Stimulated activated naive CD8-positive, alpha-beta T cell treated with anti-CD3 and anti-CD28 coated beads, Interleukin-15, Interleukin-2, amounts not matched to agents 100 U/mL and 50 U/mL, for 24 hours (primary cell): ENCODE results near the gene GSG1.

Source experiments
- ATAC-seq: fragments of 150-1000 bp; cut with Tn5 transposase; one replicate; pipeline ENCODE4 v1.10.0; 2021
- DNase-seq: peaks from one replicate; pipeline ENCODE4 v3.0.0; 2021

GSG1 gene

DNA sequence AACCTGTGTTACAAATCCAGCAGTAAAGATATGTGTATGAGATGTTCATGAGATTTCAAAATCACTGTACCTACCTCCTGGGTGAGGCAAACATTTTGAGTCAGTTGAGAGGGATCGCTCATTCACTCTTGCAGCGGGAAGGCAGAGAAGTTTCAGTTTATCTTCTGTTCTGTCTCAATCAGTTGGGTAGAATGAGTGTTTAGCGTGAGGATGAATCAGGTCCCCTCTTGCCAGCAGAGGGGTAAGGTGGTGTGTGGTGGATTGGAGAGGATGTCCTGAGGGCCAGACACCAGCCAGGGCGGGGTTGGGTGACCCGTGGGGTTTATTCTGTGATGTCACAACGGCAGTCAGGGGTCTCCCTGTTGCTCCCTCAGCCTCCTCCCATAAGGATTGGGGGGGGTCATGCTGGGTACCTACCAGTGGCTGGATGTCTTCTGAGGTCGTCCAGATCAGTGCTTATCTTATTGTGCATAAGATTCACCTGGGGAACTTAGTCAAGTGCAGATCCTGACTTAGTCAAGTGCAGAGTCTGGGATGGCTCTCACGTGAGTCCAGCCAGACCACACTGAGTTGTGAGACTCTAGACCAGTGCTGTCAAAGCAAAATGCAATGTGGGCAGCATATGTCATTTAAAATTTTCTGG is at the start of gene GSG1:
Gene GSG1 (minus strand): TSS at position 277 of the 643 bp plus-strand sequence. CDS start 155 bp downstream, at position 122.
- peak; percentile 19 for ATAC-seq
- peak; percentile 30 for DNase-seq

DNA sequence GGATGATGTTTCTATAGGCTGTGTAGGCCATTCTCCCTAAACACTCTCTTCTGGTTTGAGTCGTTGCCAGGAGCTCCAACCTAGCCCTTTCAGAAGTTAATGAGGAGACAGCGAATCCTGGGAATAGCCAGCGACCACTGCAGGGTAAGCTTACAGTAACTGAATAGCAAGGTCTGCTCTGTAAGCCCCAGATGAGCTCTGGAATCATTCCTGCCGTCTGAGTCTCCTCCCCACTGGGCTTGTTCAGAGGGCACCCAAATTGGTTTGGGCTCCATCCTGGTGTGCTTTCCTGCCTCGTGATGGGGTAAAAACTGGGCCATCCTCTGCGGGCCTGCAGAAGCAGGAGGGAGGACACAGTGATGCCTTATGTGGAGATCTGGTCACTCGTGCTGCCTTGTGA is 49.7 kb upstream of the GSG1 start:
- ATAC-seq: no peak
- no peak for DNase-seq

DNA sequence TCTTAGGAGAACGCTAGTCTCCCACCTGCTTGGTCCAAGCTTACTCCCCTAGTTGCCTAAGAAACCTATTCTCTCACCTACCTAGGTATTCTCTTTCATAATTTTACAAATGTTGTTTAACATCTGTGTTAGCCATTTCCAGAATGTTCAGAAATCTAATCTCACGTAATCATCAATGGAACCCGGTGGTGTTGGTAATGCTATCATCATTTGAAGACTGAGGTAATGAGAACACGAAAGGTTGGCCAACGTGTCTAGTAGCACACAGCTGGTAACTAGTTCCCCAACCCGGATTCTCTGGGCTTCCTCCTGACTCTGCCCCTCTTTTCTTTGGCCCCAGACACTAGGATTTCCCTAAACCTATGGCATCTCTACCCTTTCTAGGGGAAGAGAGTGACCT is 49.3 kb upstream of the GSG1 start:
- ATAC-seq: no peak
- no peak for DNase-seq

DNA sequence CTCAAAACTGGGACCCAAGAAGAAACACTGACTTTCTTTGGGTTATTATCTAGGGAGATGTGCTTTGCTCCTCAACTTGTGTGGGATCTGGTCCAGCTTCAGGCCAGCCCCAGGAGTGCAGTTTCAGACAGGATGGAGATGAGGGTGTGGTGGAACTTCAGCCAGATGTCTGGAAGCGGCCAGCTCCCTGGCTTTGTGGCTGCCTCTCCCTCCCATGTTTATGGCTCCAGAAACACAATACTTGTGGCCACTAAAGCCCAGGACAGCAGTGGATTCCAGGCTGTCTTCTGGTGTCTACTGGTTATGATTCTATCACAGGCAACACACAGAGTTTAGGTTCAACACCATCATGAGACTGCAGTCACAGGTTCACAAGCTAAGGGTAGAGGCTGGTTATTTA is 48.8 kb upstream of the GSG1 start:
- no peak for ATAC-seq
- DNase-seq: no peak

DNA sequence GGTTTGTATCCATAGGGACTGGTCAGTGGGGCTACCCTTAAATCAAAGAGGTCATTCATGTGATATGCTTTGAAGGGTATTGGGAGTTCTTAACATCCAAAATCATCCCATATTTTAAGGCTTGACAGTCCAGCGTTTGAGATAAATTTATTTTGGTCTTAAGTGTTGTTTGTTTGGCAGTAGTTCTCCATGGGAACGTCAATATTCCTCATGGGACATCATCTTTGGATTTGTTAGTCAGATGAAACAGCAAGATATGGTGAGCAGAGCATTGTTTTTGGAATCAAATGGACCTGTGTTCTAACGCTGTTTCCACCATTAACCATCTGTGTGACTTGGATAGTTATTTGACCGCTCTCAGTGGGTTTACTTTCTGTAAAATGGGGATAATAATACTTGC is 45.9 kb upstream of the GSG1 start:
- DNase-seq (no peak), ATAC-seq (no peak)

DNA sequence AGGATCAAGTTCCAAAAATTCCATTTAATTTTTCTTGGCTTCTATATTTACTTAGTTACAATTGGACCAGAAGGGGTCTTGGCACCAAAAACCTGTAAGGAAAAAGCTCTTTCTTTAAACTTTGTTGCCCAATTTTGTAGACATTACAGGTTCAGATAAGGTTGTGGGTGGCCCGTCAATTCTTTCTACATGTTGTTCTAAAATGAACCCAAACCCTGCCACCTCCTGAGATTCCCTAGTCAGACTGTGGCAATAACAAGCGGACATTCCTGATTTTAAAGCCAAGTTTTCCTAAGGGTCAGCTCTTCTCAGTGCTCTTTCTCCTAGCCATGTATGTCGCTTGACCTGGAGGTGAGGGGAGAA is 45.0 kb upstream of the GSG1 start:
- DNase-seq (no peak), ATAC-seq (no peak)

DNA sequence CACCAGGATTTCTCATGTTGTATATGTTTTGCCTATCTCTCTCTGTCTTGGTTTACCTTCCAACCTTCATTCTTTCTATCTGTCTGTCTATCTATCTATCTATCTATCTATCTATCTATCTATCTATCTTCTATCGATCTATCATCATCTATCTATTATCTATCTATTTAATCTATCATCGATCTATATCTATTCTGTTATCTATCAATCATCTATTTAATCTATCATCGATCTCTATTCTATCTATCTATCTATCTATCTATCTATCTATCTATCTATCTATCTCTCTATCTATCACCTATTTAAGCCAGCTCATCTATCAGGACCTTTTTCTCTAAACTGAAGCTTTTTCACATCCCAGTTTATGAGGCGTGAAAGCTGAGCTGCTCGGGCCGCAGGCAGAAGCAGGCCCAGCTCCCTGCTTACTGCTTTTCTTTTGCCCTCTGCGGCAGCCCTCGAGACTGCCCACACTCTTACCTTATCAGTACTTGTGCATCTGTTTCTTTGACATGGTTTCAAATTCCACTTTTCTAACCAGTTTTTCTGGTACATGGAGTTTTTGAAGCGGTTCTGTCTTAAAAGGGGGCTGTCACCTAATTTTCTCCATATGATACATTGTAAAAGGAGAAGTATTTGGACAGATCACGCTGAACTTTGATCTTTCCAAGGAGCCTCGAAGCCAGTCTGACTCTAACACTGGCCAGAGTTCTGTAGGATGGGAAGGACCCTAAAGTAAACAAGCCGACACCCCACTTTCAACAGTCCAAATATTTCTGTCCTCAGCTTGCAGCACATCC is 44.4 kb upstream of the GSG1 start:
- ATAC-seq (no peak), DNase-seq (no peak)

DNA sequence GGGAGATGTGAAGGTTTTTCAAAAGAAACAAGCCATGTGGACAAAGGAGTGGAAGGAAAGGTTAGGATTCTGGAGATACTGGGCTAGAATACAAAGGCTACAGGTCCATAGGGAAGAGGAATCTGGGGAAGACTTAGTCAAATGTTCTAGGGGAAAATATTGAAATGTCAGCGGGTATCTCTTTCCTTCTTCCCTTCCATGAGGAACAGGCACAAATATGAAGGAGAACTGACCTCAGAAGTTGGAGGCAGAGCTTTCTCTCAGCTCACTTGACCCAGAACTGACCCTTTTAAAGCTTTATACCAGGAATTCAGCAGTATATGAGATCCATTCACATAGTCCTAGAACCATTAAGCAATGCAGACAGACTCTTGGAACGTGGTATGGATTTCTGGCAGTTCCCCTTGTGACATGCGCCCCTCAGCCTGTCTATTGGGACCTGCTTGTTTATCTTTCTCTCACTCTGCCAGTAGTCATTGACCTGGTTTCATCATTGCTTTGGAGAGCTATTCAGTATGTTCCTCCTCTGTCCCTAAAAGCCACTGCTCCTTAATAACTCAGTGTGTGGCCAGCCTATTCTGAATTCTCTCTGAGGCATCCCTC is 43.0 kb upstream of the GSG1 start:
- DNase-seq (no peak), ATAC-seq (no peak)

DNA sequence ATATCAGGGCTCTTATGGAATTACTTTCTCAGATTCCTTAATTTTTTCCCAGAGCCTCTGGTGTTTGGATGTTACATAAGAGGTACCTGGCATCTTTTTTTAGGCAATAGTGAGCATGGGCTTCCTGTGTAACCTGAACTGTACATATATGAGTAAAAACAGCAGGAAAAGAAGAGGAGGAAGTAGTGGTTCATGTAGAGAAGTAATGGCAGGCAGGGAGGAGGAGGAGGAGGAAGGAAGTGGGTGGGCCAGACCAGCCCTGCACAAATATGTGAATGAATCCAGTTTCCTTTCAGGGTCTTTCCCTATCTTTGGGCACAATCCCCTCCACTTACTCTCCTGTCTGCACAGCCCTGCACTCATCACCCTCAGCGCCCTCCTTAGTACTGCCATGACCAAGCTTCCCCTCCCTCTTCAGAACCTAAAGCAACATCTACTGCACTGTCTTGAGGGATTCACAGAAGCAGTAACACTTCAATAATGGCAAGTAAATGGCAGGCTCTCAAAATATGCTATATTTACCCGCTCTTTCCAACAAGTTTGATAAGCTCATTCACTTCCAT is 40.9 kb upstream of the GSG1 start:
- ATAC-seq (no peak), DNase-seq (no peak)

DNA sequence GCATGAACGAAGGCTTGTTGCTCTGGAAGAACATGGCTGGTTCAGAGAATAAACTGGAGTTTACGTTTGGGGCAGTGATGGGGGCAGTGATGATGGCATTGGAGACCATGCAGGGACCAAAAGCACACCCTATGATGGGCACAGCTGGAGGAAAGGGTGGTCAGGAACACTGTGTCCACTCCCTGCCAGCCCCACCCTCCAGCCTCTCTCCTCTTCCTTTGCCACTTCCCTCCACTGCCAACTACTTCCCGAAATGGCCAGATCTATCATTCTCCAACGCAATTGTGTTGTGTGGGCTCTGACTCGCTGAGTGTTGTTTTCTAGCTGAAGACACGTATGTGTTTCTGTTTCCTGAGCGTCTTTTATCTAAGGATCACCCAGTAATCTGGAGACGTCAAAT is 39.3 kb upstream of the GSG1 start:
- DNase-seq (no peak), ATAC-seq (no peak)

DNA sequence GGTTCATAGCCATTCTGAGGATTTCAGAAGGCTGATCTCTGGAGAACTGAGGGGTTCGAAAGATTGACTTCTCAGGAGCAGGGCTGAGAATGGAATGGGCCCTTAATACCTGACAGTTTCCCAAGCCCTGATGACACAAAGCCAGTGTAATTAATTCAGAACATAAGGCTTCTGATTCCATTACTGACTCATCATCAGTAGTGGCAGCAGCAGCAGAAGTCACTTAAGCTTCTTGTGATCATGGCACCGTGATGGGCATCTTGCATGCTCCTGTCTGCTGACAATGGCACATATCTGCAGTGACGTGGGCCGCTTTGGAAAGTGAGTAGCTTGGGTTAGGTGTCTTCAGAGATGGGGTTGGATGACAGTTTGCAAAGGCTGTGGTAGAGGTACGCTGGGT is 38.2 kb upstream of the GSG1 start:
- DNase-seq (no peak), ATAC-seq (no peak)

DNA sequence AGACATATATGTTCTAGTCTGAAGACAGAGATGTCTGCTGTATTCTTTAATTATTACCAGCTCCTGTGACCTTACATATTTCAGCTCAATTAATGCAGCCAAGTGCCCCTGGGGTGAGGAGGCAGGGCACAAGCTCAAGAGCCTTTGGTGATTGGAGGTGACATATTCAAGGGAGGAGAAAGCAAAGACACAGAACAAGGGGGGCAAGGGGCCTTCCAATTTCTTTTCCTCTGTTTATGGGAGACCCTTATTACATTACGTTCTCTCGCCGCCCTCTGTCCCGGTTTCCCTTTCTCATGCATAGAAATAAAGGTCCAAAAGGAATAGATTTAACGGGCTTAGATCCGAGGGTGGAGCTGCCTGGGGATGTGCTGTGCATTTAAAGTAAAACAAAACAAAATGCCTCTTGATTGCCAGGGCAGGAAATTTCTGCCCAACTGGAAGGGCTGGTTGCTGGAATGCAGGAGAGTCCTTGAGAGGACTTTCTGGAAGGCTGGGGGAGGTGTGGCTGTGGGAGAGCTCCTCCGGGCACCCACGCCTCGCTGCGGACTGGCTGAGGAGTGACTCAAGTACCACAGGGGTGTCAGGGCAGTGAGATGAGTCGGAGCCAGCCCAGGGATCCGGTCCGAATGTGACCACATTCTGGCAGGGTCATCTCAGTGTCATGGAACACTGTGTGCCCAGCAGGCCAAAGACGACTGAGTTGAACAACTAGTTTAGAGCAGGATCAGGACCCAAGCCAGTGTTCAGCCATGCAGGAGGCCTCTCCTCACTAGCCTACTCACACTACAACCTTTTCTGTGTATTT is 32.1 kb upstream of the GSG1 start:
- ATAC-seq (no peak), DNase-seq (no peak)

DNA sequence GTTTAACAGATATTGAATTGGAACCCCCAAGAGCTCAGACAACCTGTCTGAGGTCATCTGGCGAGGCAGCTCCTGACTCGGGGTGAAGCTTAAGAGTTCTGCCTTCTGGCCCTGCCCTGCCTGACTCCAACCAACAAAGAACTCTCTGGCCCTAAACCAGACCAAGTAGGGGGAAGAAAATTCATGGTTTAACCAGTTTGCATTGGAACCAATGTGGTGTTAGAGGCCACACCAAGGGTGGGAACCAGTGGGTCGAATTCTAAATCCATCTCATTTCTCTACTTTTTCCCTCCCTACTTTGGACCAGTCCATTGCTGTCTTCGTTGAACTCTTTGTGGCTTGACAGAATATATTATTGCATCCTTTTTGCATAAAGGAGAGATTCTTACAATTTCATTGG is 30.4 kb upstream of the GSG1 start:
- DNase-seq (no peak), ATAC-seq (no peak)

DNA sequence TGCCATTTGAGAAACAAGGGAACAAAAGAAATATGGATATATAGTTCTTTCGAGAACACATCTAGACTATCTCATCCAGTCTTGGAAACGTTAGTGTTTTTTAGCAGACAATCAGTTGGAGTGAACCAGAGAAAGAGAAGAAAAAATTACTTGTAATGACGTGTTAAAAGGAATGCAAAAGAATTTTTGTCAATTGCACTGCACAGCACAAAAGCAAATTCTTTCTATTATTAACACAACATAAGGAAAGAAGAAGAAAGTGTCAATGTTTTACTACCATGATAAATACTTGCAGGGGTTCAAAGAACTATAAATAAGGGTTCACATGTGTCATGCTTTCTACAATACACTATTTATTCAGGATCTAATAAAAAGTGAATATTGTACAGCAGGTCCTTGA is 27.5 kb upstream of the GSG1 start:
- DNase-seq (no peak), ATAC-seq (no peak)

DNA sequence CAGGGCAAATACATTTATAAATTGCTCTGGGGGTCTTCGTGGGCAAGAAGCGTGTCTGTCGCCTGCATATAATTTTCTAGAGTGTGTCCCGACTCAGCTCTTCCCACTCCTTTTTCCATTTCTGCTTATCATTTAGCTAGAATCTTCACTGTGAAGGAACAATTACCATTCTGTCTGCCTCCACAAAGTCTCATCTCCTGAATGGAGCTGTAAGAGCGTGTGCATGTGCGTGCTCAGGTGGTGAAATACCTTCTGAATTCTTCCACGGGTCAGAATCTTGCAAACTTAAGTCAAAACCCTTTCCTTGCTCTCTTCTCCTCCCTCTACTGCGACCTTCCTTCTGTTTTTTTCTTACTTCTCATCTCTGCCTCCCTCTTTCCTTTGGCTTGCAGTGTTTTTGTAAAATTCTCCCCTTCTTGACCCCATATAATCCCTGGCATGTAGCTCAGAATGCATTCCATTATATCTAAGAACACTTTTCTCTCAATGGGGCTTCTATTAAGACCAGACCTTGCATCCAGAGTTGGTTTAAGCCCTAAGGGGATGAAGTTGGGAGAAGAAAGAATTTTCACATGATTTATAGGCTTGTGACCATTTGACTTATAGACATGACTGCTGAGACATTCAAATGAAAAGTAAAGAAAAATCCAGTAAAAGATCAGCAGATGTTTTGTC is 25.0 kb upstream of the GSG1 start:
- DNase-seq: no peak
- no peak for ATAC-seq

DNA sequence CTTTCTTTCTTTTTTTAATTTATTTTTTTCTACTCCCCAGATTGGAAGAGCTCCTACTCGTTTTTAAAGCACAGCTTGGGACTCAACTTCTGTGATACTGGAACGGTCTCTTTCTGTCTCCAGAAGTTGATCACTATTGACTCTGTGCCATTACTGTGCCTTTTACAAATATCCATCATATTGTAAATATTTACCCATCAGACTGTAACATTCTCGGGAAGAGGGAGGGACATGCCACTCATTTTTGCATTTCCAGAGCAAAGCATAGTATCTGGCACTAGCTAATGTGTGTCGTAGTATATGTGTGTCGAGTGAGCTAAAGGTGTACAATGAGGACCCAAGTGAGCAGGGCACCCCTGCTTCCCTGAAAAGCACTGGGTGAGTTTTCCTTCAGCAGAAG is 24.0 kb upstream of the GSG1 start:
- DNase-seq: no peak
- no peak for ATAC-seq

DNA sequence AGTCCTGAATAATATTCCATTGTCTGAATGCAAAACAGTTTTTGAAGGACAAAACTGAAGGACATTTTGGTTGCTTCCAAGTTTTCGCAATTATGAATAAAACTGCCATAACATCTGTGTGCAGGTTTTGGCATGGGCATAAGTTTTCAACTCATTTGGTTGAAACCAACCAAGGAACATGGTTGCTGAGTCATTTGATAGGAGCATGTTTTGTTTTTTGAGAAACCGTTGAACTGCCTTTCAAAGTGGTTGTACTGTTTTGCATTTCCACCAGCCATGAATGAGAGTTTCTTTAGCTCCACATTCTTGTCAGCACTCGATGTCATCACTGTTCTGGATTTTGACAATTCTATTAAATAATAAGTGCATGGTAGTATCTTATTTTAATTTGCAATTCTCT is 23.0 kb upstream of the GSG1 start:
- no peak for ATAC-seq
- no peak for DNase-seq

DNA sequence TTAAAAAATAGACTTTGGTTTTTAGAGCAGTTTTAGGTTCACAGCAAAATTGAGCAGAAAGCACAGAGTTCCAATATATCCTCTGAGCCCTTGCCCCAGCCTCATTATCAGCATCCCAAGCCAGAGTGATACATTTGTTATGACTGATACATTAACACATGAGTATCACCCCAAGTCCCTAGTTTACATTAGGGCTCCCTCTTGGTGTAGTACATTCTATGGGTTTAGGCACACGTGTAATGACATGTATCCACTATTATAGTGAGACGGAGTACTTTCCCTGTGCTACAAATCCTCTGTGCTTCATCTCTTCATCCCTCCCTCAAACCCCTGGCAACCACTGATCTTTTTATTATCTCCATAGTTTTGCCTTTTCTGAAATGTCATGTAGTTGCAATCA is 22.5 kb upstream of the GSG1 start:
- ATAC-seq (no peak), DNase-seq (no peak)

DNA sequence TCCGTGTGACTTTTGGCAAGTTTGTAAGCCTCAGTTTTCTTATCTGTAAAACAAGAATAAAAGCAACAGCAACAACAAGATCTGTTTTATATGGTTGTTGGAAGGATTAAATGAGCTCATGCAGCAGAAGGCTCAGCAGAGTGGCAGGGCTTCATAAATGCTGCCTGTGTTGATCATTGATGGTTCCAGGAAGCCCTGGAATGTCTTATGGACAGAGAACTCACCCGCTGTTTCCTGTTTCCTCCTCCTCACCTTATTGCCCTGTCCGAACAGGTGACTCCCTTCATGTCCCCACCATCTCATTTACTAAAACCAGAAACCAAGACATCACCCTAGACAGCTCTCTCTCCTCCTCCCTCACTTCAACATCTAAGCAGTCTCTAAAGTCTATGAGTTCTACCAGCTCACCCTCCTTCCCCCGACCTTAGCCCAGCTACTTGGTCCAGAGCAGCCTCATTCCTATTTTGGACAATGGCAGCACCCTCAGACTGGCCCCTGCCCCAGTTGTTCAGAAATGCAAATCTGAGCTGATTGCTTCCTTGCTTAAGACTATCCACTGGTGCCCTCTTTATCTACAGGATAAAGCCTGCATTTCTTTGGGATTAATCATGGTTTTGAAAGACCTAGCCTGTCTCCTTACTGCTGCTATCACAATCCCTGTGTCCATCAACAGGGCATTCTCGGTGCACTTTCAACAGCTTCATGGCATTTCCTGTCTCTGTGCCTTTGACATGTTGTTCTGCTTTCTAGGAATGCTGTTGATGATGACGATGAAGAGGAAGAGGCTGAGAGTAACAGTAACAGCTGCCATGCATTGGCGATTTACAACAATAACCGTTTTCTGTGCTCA is 21.4 kb upstream of the GSG1 start:
- DNase-seq (no peak), ATAC-seq (no peak)

DNA sequence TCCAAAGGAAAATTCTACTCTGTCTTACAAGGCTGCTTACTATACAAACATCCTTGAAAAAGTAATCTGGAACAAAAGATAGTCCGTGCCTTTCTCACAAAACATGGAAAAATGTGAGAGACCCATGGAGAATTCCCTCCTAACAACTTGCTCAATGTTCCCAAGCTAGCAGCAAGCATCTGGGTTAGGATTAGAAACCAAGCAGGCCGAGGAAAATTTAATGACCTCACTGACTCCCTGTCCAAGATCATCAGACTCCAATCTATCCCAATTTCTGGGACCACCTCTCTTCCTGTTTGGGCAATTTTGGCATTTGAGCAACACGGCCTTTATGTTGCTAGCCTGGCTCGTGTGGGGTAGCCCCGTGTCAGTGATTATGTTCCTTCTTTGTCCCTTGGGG is 18.1 kb upstream of the GSG1 start:
- DNase-seq (no peak), ATAC-seq (no peak)

DNA sequence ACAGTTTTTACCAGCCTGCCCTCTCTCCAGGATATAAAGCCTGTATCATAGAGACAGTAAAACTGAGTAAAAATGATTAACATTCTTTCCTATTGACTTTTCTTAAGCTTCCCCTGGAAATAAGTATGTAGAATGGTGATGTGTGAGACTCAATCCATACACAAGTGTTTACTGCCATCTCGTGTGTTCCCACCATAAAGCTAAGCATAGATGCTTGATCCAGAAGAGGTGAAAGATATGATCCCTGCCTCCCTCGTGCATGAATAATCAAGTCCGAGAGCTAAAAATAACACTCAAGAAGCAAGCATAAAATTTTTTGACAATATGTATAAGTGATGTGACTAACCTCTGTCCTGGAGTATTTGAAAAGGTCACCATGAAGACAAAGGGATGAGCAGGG is 16.9 kb upstream of the GSG1 start:
- ATAC-seq: no peak
- DNase-seq: no peak
